K562 (cell line): ENCODE data around the gene GALNS. TPM values are rescaled to one million over a fixed set of nuclear protein-coding genes. Genes with fewer than 3 reads are reported as not detected.

Source experiments
- BCLAF1 ChIP-seq, 2 experiments: fragments of 450-650 bp in 1 of 2; IDR thresholded peaks; 2 replicates each; pipeline ENCODE4 v1.6.1; 2011 to 2017; ENCODE audit warnings: low read depth in 2 of 2, antibody characterized with exemption in 1 of 2, borderline replicate concordance in 1 of 2, low read length in 1 of 2, mild to moderate bottlenecking in 1 of 2, mixed read lengths in 1 of 2; ENCODE audit not compliant: control insufficient read depth in 1 of 2
- BCOR ChIP-seq: fragments of 450-650 bp; IDR thresholded peaks from 2 replicates; pipeline ENCODE4 v1.6.1; 2016
- FOXA3 ChIP-seq, 2 experiments: fragments of 450-650 bp in 1 of 2; sonication (generic) in 1 of 2; formaldehyde crosslinking; IDR thresholded peaks in 1 of 2; conservative IDR thresholded peaks in 1 of 2; 2 replicates each; pipeline versions ENCODE4 v1.4.0 to v1.8.0; 2020 to 2022; ENCODE audit warnings: mild to moderate bottlenecking in 2 of 2, missing genetic modification reagents in 1 of 2
- HNRNPH1 ChIP-seq: fragments of 200-400 bp; formaldehyde crosslinking; optimal IDR thresholded peaks from 2 replicates; pipeline ENCODE3; 2017; ENCODE audit warnings: low read depth, mild to moderate bottlenecking, low read length, moderate library complexity
- IRF2 ChIP-seq: sonication (generic); formaldehyde crosslinking; IDR thresholded peaks from 2 replicates; pipeline ENCODE4 v1.8.1; 2022; ENCODE audit warnings: mild to moderate bottlenecking, missing genetic modification reagents
- LCOR ChIP-seq: sonication (generic); formaldehyde crosslinking; IDR thresholded peaks from 2 replicates; pipeline ENCODE4 v1.8.0; 2022; ENCODE audit warnings: mild to moderate bottlenecking, missing genetic modification reagents
- NR0B1 ChIP-seq: fragments of 450-650 bp; IDR thresholded peaks from one replicate; pipeline ENCODE4 v1.6.1; 2018; ENCODE audit warnings: mild to moderate bottlenecking, moderate library complexity; ENCODE audit not compliant: partially characterized antibody
- PHF8 ChIP-seq: fragments of 200-600 bp; sonication (generic); IDR thresholded peaks from 2 replicates; pipeline ENCODE4 v1.6.1; 2012; ENCODE audit warnings: mixed run types, mild to moderate bottlenecking, inconsistent platforms, low read length, moderate library complexity, borderline replicate concordance
- RBM39 ChIP-seq: fragments of 200-400 bp; formaldehyde crosslinking; optimal IDR thresholded peaks from 2 replicates; pipeline ENCODE3; 2018; ENCODE audit warnings: low read depth, low read length
- SMAD2 ChIP-seq: fragments of 150-350 bp; IDR thresholded peaks from 2 replicates; pipeline ENCODE4 v1.6.1; 2014; ENCODE audit warnings: low read depth, mild to moderate bottlenecking, low read length
- SMARCB1 ChIP-seq: IDR thresholded peaks from 2 replicates; pipeline ENCODE4 v1.6.1; 2011; ENCODE audit warnings: improper control_type of control experiment, low read depth; ENCODE audit not compliant: insufficient read length
- SMC3 ChIP-seq: conservative IDR thresholded peaks from 2 replicates; pipeline ENCODE4 v1.6.1; 2011; ENCODE audit warnings: low read depth, low read length, improper control_type of control experiment; ENCODE audit not compliant: insufficient read depth
- SREBF1 ChIP-seq: fragments of 150-350 bp; IDR thresholded peaks from 2 replicates; pipeline ENCODE4 v1.6.1; 2014; ENCODE audit warnings: antibody characterized with exemption, low read depth, low read length, borderline replicate concordance
- TAL1 ChIP-seq: fragments of 450-650 bp; IDR thresholded peaks from 2 replicates; pipeline ENCODE4 v1.6.1; 2016; ENCODE audit warnings: mild to moderate bottlenecking
- TRIM25 ChIP-seq: fragments of 450-650 bp; IDR thresholded peaks from 2 replicates; pipeline ENCODE4 v1.7.0; 2016; ENCODE audit warnings: borderline replicate concordance
- USF1 ChIP-seq: sonication (generic); formaldehyde crosslinking; IDR thresholded peaks from 2 replicates; pipeline ENCODE4 v1.9.0; 2022; ENCODE audit warnings: mild to moderate bottlenecking, missing genetic modification reagents
- XRCC4 ChIP-seq: IDR thresholded peaks from one replicate; pipeline ENCODE4 v1.6.1; 2011; ENCODE audit not compliant: insufficient read depth, insufficient read length; ENCODE audit errors: extremely low read depth
- ZBTB17 ChIP-seq: fragments of 450-650 bp; formaldehyde crosslinking; IDR thresholded peaks from 2 replicates; pipeline ENCODE4 v1.4.0; 2020; ENCODE audit warnings: mild to moderate bottlenecking
- ZEB2 ChIP-seq: fragments of 450-650 bp; IDR thresholded peaks from 2 replicates; pipeline ENCODE4 v1.6.1; 2016
- ZNF134 ChIP-seq: fragments of 250-450 bp; sonication (Bioruptor Pico); conservative IDR thresholded peaks from 2 replicates; pipeline ENCODE4 v1.4.0; 2020
- ZNF232 ChIP-seq: sonication (generic); formaldehyde crosslinking; IDR thresholded peaks from 2 replicates; pipeline ENCODE4 v1.8.0; 2022; ENCODE audit warnings: mild to moderate bottlenecking, missing genetic modification reagents
- ZNF586 ChIP-seq: fragments of 450-650 bp; formaldehyde crosslinking; conservative IDR thresholded peaks from 2 replicates; pipeline ENCODE4 v1.4.0; 2020; ENCODE audit warnings: mild to moderate bottlenecking, moderate library complexity
- polyA plus RNA-seq, 8 experiments: library from polyadenylated mRNA; depleted of rRNA in 4 of 8; stranded (reverse) in 5 of 8; unstranded in 3 of 8; fragments of >200 nt; fragmentation: Nextera tagmentation in 2 of 8; fragmentation: Illumina TruSeq in 1 of 8; extraction: Ambion mirVana in 2 of 8; extraction: Trizol in 1 of 8; gene quantifications; 2 replicates each; pipeline versions ENCODE4 v1.2.1 to v1.2.3, GENCODE V29; 2011 to 2014; ENCODE audit warnings: inconsistent platforms in 1 of 8, missing spikeins in 1 of 8
- total RNA-seq, 7 experiments: library from RNA; depleted of rRNA in 6 of 7; stranded (reverse); fragments of >200 nt in 6 of 7; fragmentation: Illumina TruSeq in 2 of 7; extraction: Trizol in 2 of 7; gene quantifications; 2 replicates each; pipeline versions ENCODE4 v1.2.1 to v1.2.3, GENCODE V29; 2011 to 2021; ENCODE audit warnings: low replicate concordance in 1 of 7

GALNS gene
- total and polyA plus RNA-seq, 9 of the 15 experiments (the other 6 are each of a cell fraction or from before 2014, with no cell fraction given): 0.38 to 13.2 (median 4.3) TPM

- TF ChIP-seq BCLAF1 (IDR thresholded peaks at IDR 0.05; ENCODE audit: borderline replicate concordance in 1 of 2, control insufficient read depth in 1 of 2, low read depth in 2 of 2, low read length in 1 of 2) (no peak), FOXA3 (CRISPR knock-in tag; conservative IDR thresholded peaks at IDR 0.05 in 1 of 2, IDR thresholded peaks at IDR 0.05 in 1 of 2) (peak in 1 of 2 experiments; percentile 55; a peak in 1 of 4 replicates), USF1 (CRISPR knock-in tag) (peak; percentile 41; the same call in 1 of the 2 replicates), ZNF232 (no peak), ZNF134 (CRISPR knock-in tag) (no peak), RBM39 (no peak), ZNF586 (CRISPR knock-in tag) (no peak), LCOR (CRISPR knock-in tag) (no peak), XRCC4 (no peak), HNRNPH1 (no peak), PHF8 (no peak), TRIM25 (no peak), IRF2 (no peak), SMAD2 (no peak), ZBTB17 (CRISPR knock-in tag) (no peak), TAL1 (no peak), SMC3 (no peak), BCOR (no peak), NR0B1 (no peak), SREBF1 (no peak), SMARCB1 (no peak), ZEB2 (no peak)
Observed at GRCh38 chr16:88805887-88806393, 50.8 kb downstream of the GALNS start (continued).
